Tibial nerve (tissue), 4 donors: Measurements from ENCODE around the gene LRP3. TPM values are rescaled to one million over a fixed set of nuclear protein-coding genes. Genes with fewer than 3 reads are reported as not detected.

Experiments
- DNase-seq, 2 donors: peaks; one replicate each; pipeline ENCODE4 v3.0.0-alpha.2; 2019; ENCODE audit warnings: low spot score in 2 of 2
- H3K27ac ChIP-seq, 4 donors: fragments of 200-600 bp; sonication (generic) in 3 of 4; one replicate each; pipeline ENCODE4 v1.5.1; 2017 to 2019; ENCODE audit warnings: mild to moderate bottlenecking in 1 of 4
- H3K27me3 ChIP-seq, 2 donors: fragments of 200-600 bp; sonication (generic) in 1 of 2; one replicate each; pipeline versions ENCODE4 v1.5.1 to v1.6.0; 2017 to 2019
- H3K36me3 ChIP-seq, 3 donors: fragments of 200-600 bp; sonication (generic); one replicate each; pipeline ENCODE4 v1.5.1; 2018 to 2019
- H3K4me1 ChIP-seq, 4 donors: fragments of 200-600 bp; sonication (generic) in 3 of 4; one replicate each; pipeline ENCODE4 v1.5.1; 2017 to 2019
- H3K4me3 ChIP-seq, 4 donors: fragments of 200-600 bp; sonication (generic) in 3 of 4; one replicate each; pipeline ENCODE4 v1.5.1; 2017 to 2019; ENCODE audit warnings: mild to moderate bottlenecking in 1 of 4, moderate library complexity in 1 of 4
- H3K9me3 ChIP-seq, 4 donors: fragments of 200-600 bp; sonication (generic) in 3 of 4; one replicate each; pipeline ENCODE4 v1.5.1; 2017 to 2019
- CTCF ChIP-seq, 5 experiments: fragments of 200-600 bp in 3 of 5; fragments of 450-650 bp in 2 of 5; sonication (generic) in 3 of 5; IDR thresholded peaks; one replicate each; pipeline ENCODE4 v1.5.1; 2016 to 2019; ENCODE audit warnings: antibody characterized with exemption in 5 of 5, mild to moderate bottlenecking in 3 of 5, moderate library complexity in 2 of 5
- EP300 ChIP-seq, 2 donors: sonication (generic); formaldehyde crosslinking; IDR thresholded peaks; one replicate each; pipeline ENCODE4 v1.6.1; 2017; ENCODE audit warnings: antibody characterized with exemption in 2 of 2, mild to moderate bottlenecking in 1 of 2
- POLR2A ChIP-seq, 2 donors: fragments of 450-650 bp; IDR thresholded peaks; one replicate each; pipeline ENCODE4 v1.6.1; 2017; ENCODE audit warnings: antibody characterized with exemption in 2 of 2, mild to moderate bottlenecking in 2 of 2, moderate library complexity in 2 of 2
- WGBS, 2 donors: methylation state at CpG; one replicate each; pipeline ENCODE4 v1.1.5; 2018; 5-methylcytosine and 5-hydroxymethylcytosine counted together
- total RNA-seq, 4 donors: library from RNA; depleted of rRNA; stranded (reverse); fragments of >200 nt; gene quantifications; one replicate each; pipeline ENCODE4 v1.1.0, GENCODE V29; 2016

Gene LRP3
- total RNA-seq, 4 donors from 2014 or later = 19.0 to 39.0 (median 30.2) TPM

DNA sequence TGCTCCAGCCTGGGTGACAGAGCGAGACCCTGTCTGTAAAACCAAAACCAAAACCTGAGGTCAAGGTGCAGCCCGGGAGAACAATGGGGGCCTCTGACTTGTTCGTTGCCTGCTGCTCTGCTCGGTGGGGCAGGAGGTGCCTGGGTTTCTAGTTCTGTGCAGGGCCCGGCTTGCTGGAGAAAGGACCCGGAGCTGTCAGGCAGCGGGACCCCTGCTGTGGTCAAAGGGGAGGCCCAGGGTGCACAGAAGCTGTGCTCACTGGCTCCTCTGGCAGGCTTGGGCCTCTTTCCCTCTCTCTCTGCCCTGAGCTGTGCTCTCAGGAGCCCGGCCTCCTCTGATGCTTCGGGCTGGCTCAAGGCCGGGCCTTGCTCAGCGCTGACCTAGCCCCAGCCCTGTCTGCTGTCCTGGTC lies 3.5 kb downstream of the LRP3 start:
- TF ChIP-seq EP300 (IDR thresholded peaks at IDR 0.05) = no peak
- no peak for TF ChIP-seq POLR2A (IDR thresholded peaks at IDR 0.05)
- TF ChIP-seq CTCF (IDR thresholded peaks at IDR 0.05) = no peak
- H3K4me3 ChIP-seq = no peak overlapping the region
- 82 to 88% methylated on average over 4 to 11 of the region's 11 CpGs for WGBS, 2 donors

DNA sequence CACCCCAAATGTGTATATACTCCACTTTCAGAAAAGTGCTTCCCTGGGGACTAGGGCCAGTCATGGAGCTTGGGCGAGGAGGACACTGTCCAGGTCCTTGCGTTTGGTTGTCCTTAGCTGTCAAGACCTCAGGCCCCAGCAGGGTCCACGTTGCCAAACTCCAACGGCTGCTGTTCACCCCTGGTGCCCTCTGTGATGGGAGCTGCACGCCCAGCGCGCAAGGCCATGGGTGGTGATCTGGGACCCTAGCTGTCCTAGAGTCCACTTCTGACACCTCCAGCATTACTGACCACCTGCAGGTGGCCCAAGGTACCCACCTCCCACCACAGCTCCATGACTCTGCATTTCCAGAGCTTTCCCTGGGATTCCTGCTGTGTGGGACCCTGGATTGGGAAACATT lies 4.0 kb downstream of the LRP3 start:
- TF ChIP-seq EP300 (IDR thresholded peaks at IDR 0.05) (no peak), POLR2A (IDR thresholded peaks at IDR 0.05) (no peak), CTCF (IDR thresholded peaks at IDR 0.05) (no peak)
- Histone ChIP-seq H3K27me3 (no peaks in the 10 kb centered on the region), H3K9me3 (no peaks in the 10 kb centered on the region), H3K4me1 (peaks cover 0 to 23% (median 7%) of the 10 kb centered on the region in 4 donors), H3K27ac (no peak overlapping the region), H3K4me3 (no peak overlapping the region), H3K36me3 (peaks cover 0 to 55% (median 0%) of the 10 kb centered on the region in 3 donors)
- no peak for DNase-seq
- WGBS, 2 donors = 71 to 90% methylated on average over 5 to 7 of the region's 7 CpGs

More for the DNA sequence above, 3.5 kb downstream of the LRP3 start:
- DNase-seq = no peak
- Histone ChIP-seq H3K36me3 (peaks cover 0 to 49% (median 0%) of the 10 kb centered on the region in 3 donors), H3K27me3 (no peaks in the 10 kb centered on the region), H3K9me3 (no peaks in the 10 kb centered on the region), H3K4me1 (peaks cover 0 to 23% (median 7%) of the 10 kb centered on the region in 4 donors), H3K27ac (no peak overlapping the region)

- peaks cover 0 to 68% (median 0%) of the 10 kb centered on the region in 3 donors for H3K36me3 ChIP-seq
- no peak for DNase-seq
- 74 to 78% methylated on average over 8 of the region's 8 CpGs for WGBS, 2 donors
Observed at GRCh38 chr19:33199441-33200265, 5.5 kb downstream of the LRP3 start.

GRCh38 chr19:33201473-33201872 lies 7.3 kb downstream of the LRP3 start:
- Histone ChIP-seq H3K36me3 (peaks cover 0 to 86% (median 0%) of the 10 kb centered on the region in 3 donors), H3K27me3 (no peaks in the 10 kb centered on the region), H3K4me3 (no peak overlapping the region), H3K9me3 (no peaks in the 10 kb centered on the region), H3K27ac (no peak overlapping the region), H3K4me1 (peaks cover 0 to 3% (median 0%) of the 10 kb centered on the region in 4 donors)
- TF ChIP-seq CTCF (IDR thresholded peaks at IDR 0.05) = no peak
- TF ChIP-seq EP300 (IDR thresholded peaks at IDR 0.05) = no peak
- DNase-seq = no peak
- 61 to 77% methylated on average over 6 of the region's 6 CpGs for WGBS, 2 donors

More at GRCh38 chr19:33199441-33200265, 5.5 kb downstream of the LRP3 start:
- Histone ChIP-seq H3K27ac (no peak overlapping the region), H3K9me3 (no peaks in the 10 kb centered on the region), H3K27me3 (no peaks in the 10 kb centered on the region), H3K4me1 (peaks cover 0 to 19% (median 7%) of the 10 kb centered on the region in 4 donors), H3K4me3 (no peak overlapping the region)
- TF ChIP-seq EP300 (IDR thresholded peaks at IDR 0.05) (no peak), CTCF (IDR thresholded peaks at IDR 0.05) (no peak), POLR2A (IDR thresholded peaks at IDR 0.05) (no peak)

DNA sequence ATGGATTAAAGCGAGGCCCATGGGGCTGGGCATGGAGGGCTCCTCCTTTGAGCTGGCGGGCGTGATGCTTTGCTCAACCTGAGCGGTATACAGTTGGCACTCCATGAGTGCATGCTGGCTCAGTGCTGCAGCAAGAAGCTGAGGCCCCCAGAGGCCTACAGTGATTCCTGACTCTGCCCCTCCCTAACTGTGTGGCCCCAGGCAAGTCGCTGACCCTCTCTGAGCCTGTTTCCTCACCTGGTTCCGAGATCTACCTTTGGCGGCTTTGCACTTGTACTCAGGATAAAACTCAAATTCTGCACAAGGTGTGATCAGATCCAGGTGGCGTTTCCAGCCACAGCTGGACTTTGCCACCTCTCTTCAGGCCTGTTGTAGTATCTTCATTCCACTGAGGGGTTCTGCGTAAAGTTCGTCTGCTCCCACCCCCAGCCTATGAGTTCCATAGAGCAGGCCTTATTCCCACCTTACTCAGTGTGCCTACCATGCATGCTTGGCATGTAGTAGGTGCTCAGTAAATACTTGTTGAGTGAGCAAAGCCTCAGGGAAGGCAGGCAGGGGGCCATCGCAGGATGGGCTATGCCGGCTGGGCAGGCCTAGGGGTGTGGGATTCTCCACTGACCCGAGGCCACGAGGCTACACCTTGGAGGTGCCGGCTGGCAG lies 7.9 kb downstream of the LRP3 start:
- peaks cover 0 to 88% (median 0%) of the 10 kb centered on the region in 3 donors for H3K36me3 ChIP-seq
- H3K9me3 ChIP-seq = no peaks in the 10 kb centered on the region
- DNase-seq = no peak
- H3K4me1 ChIP-seq = no peaks in the 10 kb centered on the region
- no peak overlapping the region for H3K27ac ChIP-seq
- H3K27me3 ChIP-seq = no peaks in the 10 kb centered on the region
- TF ChIP-seq POLR2A (IDR thresholded peaks at IDR 0.05) (no peak), EP300 (IDR thresholded peaks at IDR 0.05) (no peak), CTCF (IDR thresholded peaks at IDR 0.05) (no peak)
- H3K4me3 ChIP-seq = no peak overlapping the region
- WGBS, 2 donors = 96 to 97% methylated on average over 12 to 15 of the region's 15 CpGs
